Islet precursor cell (in vitro differentiated cells): Measurements from ENCODE around the gene TIAL1.
A peak's percentile ranks its signal among the peaks of the same experiment; 100 is the strongest.
"Not testable (repeated sequence)": the region's sequence is repeated elsewhere in the genome, so short reads cannot be mapped to it uniquely, and the experiment has no call there.

ENCODE experiments used
- DNase-seq: peaks from one replicate; pipeline ENCODE4 v3.0.0-alpha.2; 2018

TIAL1 gene, protein sequence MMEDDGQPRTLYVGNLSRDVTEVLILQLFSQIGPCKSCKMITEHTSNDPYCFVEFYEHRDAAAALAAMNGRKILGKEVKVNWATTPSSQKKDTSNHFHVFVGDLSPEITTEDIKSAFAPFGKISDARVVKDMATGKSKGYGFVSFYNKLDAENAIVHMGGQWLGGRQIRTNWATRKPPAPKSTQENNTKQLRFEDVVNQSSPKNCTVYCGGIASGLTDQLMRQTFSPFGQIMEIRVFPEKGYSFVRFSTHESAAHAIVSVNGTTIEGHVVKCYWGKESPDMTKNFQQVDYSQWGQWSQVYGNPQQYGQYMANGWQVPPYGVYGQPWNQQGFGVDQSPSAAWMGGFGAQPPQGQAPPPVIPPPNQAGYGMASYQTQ

DNA sequence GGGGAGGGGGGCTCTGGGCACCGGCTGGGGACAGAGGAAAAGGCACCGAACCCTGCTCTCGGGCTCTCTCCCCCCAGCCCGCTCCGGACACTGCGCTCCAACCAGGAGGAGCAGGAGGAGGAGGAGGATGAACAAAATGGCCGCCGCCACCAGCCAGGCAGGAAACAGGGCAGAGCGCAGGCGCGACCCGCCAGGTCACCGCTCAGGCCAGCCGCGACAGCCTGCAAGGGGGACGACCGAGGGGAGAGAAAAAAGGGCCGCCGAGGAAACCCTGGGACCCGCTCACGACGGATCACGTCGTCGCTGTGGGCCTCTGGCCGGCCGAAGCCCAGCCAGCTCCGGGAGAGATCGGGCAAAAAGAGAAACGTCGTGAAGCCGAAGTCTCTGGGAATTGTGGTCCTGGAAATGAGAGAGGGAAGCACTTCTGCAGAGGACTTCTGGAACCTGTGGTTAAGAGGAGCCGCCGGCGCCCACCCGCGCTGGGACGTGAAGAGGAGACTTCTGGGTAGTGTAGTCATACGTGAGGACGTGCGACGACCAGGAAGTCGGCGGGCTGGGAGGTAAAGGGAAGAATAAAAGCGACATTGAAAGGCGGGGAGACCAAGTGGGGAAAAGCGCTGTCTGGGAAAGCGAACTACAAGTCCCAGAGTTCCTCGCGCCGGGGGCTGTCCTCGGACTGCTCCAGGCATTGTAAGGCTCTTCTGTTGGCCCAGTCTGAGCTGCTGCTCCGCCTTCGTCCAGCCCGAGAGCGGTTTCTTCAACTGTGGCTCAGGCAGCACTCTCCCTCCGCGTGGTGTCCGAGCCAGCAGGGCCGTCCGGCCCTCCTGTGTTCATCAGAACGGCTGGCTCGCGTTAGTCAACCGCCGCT lies at the start of gene TIAL1:
TSS of gene TIAL1 (minus strand) at position 428 of the 868 bp plus-strand sequence. CDS start 499 bp downstream, outside the sequence.
- DNase-seq, result peak; percentile 100

DNA sequence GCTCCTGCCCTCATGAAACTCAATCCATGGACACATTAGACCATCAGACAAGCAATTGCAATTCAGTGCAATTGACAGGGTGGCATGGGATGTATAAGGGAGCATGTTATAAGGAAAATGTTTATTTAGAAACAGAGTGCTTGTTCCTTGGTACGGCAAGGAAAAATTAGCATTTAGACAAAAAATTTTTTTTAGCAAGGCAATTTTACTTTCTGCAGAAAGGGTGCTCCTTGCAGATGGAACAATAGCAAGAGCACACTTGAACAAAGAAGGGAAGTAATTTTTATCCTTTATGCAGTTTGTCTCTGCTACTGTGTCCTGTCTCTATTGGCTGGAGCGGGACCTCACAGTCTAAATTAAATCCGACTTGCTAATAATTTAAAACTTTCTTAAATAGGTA lies 48.2 kb upstream of the TIAL1 start:
- DNase-seq, result no peak

DNA sequence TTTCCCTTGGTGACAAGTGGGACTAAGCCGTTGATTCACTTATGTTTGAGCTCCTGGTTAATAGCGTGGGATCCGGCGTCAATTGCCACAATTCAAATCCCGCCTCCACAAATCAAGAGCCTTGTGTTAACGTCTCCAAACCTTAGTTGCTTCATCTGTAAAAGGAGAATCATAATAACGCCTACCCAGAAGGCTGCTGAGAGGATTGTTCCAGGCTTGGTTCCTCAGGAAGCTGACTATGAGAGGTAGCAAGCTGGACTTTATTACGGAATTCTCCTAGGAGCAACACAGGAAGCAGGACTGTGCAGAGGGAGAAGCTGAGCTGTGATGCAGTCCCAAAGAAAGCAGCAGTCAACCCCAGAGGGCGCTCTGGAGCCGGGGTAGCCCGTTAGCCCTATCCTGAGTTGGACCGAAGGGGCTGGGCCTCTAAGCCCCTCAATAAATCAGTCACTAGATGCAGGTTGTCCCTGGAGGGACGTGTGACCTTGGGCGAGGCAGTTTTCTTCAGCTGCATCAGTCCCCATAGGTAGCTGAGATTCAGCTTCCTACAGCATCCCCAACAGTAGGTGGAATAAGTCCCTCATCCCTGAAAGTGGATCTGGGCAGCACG lies 47.5 kb upstream of the TIAL1 start:
- DNase-seq, result peak; percentile 82

DNA sequence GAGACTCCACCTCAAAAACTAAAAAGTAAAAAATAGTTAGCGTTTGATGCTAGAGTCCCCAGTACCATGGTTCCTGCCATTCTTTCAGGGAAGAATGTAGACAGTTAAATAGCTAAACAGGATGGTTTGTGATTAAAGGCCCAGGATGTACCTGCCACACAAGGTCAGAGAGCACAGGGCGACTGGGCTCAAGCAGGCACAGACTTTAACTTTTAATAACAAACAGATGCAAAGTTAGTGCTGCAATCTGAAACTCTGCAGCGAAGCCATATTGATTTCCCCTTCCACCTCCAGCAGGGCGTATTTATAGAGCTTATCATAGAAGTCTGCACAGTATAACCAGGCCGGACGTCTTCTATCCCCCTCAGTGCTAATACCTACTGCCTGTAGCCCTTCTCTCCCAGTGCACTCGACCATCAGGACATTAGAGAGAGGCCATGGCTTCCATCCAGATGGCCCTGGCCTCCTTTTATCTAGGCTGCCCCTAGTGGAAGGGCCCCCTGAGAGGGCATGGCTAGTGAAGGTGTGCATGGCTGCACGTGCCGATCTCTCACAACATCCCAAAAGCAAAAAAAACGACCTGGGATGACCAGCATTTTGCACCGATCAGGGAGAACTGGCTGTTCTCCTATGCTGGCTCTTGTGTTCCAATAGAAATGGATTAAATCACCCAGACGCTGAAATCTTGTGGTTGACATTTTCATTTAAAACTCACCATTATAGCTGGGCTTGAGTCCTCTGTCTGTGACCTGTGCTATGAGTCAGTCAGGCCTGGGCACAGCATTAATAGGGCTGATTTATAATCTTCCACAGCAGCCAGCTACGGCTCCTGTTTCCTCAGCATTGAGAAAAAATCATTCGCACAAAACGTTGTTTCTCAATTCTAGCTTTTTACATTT lies 46.8 kb upstream of the TIAL1 start:
- DNase-seq, result no peak

DNA sequence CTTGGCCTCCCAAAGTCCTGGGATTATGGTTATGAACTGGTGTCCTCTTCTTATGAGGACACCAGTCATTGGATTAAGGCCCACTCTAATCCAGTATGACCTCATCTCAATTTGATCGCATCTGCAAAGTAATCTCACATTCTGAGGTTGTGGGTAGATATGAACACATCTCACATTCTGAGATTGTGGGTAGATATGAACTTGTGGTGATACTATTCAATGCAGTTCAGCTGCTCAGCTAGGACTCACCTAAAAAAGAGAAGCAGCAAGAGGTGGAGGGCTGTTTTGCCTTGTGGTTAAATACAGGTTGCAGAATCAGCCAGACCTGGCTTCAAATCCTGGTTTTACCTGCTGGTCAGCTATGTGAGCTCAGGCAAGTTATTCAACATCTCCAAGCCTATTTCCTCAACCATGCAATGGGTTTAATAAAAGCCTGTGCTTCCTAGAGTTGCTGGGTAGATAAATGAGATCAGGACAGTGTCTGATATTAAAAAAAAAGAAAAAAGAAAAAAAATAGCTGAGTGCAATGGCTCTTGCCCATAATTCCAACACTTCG lies 45.9 kb upstream of the TIAL1 start:
- no peak for DNase-seq

DNA sequence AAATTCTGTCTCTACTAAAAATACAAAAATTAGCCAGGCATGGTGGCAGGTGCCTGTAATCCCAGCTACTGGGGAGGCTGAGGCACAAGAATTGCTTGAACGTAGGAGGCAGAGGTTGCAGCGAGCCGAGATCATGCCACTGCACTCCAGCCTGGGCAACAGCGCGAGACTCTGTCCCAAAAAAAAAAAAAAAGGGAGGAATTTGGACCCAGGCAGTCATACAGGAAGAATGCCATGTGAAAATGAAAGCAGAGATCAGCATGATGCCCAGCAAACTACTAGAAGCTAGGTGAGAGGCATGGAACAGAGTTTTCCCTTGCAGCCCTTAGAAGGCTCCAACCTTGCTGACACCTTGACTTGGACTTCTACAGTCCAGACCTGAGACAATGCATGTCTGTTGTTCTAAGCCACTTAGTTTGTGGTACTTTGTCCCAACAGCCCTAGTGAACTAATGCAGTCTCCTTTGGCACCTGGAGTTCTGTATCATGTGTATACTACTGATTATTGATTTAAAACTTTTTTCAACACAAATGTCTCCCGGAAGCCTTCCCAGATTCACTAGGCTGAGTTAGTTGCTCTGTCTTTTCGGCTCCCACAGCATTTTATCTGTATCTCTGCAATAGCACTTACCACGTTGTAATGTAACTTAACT lies 44.2 kb upstream of the TIAL1 start:
- no peak for DNase-seq

DNA sequence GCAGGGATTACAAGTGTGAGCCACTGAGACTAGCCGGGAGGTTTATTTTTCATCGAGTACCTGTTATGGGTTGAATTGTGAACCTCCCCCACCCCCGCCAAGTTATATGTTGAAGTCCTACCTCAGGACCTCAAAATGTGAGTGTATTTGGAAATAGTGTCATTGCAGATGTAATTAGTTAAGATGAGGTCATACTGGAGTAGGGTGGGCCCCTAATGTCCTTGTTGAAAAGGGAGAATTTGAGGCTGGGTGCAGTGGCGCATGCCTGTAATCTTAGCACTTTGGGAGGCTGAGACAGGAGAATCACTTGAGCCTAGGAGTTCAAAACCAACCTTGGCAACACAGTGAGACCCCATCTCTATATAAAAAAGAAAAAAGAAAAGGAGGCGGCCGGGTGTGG lies 43.6 kb upstream of the TIAL1 start:
- no peak for DNase-seq

DNA sequence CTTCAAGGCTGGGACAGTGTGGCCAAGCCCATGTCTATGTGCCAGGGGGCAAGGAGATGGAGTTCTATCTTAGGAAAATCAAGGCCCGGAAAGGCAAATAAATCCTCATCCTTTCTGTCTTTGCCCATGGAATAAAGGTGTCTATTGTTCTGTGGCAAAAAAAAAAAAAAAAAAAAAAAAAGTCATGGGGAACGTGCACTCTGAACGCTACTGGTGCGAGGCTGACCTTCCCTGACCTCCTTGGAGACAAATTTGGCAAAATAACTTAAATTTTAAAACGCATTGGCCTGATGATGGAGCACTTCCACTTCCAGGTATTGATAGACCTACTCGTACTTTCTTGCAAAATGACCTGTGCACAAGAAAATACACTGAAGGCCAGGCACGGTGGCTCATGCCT lies 42.2 kb upstream of the TIAL1 start:
- no peak for DNase-seq

DNA sequence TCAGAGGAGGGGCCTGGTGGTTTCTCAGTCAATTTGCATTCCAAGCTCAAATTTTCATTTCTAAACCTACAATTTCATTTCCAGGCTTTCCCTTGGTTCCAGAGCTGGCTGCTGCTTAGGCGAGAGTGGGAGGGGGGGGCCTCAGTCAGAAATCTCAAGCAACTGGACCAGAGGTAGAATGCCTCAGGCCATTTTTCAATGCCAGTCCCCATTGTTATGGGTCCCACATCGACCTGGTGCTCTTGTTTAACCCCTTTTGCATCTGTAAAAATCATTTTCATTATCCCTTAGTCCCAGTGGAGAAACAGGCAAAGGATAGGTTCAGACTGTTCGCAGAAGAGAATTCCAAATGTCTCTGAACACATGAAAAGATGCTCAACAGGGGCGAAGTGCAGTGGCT lies 40.9 kb upstream of the TIAL1 start:
- DNase-seq, result no peak

DNA sequence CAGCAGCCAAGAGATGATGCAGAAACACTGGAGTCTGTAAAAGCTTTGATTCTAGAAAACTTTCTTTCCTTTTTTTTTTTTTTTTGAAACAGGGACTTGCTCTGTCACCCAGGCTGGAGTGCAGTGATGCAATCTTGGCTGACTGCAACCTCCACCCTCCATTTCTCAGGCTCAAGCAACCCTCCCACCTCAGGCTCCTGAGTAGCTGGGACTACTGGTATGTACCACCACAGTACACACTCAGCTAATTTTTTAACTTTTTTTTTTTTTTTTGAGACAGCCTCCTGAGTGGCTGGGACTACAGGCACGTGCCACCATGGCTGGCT lies 37.4 kb upstream of the TIAL1 start:
- DNase-seq, result no peak

DNA sequence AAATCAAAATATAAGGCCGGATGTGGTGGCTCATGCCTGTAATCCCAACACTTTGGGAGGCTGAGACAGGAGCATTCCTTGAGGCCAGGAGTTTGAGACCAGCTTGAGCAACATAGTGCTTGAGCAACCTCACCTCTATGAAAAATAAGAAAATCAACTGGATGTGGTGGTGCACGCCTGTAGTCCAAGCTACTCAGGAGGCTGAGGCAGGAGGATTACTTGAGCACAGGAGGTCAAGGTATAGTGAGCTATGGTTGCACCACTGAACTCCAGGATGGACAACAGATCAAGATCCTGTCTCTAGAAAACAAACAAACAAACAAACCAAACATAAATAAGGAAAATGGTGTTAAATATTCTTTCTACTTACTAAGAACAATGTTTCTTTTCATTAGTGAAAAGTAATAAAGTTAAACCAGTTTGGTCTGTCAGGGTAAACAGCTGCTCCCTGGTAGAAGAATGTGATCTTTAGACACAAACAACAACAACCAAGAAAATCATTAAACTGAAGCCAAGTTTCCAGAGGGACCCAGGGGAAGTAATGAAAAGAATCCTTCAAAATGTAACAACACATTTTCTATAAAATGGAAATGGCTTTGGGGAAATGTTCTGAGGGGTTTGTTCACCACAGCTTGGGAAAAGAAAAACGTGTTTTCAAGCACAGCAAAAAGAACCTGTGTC lies 36.9 kb upstream of the TIAL1 start:
- DNase-seq, result no peak

DNA sequence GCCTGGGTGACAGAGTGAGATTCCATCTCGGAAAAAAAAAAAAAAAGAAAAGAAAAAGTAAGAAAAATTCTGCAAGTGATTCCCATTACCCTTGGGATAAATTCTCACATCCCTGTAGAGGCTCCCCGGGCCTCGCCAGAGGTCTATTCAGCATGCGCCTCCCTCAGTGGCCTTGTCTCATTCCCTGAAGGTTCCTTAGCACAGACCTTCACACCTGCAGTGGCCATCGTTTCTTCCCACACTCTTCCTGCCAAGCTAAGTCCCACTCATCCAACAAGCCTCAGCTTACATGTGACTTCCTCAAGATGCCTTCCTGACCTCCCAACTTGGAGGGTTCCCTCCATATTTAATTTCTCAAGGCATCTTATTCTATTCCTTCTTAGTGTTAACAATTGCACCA lies 33.5 kb upstream of the TIAL1 start:
- DNase-seq, result no peak

DNA sequence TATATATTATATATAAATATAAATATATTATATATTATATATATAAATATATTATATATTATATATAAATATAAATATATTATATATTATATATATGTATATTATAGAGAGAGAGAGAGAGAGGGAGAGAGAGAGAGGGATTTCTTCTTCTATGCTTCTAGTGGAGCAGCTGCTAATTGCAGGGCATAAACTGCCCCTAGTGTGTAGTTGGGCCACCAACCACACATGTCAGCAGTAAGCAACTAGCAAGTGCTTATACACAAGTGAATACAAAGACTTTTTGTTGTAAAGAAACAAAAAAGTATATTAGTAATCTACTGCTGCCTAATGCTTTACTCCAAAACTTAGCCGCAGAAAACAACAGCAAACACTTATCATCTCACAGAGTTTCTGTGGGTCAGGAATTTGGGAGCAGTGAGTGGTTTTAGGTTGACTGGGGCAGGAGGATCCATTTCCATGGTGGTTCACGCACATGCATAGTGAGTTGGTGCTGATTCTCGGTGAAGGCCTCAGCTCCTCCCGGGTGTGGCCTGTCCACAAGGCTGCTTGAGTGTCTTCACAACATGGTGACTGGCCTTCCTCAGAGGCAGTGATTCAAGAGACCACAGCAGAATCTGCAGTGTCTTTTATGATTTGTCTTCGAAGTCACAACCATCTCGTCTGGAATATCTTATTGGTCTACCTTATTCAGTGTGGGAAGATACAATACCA lies 29.0 kb upstream of the TIAL1 start:
- no peak for DNase-seq

DNA sequence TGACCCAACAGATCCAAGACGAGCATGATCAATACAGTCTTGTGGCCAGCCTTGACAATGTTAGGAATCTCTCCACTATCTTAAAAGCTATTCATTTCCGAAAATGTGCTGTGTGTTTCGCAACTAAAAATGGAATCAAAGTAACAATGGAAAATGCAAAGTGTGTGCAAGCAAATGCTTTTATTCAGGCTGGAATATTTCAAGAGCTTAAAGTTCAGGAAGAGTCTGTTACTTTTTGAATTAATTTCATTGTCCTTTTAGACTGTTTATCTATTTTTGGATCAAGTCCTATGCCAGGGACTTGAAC lies 24.3 kb upstream of the TIAL1 start:
- DNase-seq, result no peak

DNA sequence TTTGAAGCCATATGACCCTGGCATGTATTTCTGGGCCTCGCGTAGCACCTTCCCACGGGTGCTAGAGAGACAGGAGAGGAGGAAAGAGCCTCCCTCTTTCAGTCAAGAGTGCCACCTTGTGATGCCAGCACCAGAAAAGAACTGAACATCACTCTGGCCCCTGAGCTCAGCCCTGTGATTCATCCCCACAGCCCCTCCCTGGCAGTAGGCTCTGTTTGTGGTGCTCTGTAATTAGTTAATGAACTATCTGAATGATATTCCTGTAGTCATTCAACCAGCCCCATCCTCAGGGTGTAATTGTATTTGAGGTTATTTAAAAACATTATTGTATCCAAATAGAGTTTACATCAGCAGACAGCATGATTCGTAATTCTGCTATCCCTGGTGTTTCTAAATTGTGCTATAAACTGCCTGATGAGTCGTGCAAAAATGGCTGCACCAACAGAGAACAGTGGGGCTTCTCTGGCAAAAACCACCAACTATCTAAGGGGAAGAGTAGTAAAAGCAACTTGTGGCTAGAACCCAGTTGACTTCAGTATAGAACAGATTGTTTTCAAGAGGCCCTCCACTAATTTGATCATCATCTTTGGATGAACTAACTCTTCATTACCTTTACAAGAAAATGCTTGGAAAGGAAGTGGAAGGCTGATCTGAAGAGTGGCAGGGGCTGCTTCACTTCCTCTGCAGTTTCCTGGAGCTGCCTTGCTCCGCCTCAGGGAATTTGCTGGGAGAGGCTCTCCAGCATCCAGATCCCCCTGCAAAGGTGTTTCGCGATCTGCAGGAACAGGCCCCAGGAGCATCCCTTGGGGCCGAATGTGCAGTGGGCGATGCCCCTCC lies 23.7 kb upstream of the TIAL1 start:
- DNase-seq, result peak; percentile 89

DNA sequence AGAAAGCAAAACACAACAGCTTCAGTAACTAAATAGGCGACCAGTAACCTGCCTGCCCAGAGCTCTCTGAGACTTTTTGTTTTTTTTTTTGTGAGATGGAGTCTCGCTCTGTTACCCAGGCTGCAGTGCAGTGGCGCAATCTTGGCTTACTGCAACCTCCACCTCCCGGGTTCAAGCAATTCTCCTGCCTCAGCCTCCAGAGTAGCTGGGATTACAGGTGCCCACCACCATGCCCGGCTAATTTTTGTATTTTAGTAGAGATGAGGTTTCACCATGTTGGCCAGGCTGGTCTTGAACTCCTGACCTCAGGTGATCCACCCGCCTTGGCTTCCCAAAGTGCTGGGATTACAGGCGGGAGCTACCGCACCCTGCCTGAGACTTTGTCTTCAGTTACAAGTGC lies 23.0 kb upstream of the TIAL1 start:
- not testable (repeated sequence) for DNase-seq

DNA sequence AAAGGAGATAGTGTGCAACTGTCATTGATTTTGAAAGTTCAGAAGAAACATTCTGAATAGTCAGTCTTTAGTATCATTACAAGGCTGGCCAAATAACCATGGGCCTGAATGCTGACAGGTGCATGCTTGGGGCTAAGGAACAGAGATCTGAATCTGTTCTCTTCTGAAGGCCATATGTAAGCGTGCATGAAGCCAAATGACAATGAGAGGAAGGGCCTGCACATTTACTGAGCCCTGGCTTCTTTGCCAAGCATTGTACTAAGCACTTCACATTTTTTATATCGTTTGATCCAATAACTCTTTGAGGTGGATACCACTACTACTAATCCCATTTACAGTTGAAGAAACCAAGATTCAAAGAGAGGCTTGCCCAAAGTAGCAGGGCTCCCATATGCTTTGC lies 22.5 kb upstream of the TIAL1 start:
- DNase-seq, result no peak

DNA sequence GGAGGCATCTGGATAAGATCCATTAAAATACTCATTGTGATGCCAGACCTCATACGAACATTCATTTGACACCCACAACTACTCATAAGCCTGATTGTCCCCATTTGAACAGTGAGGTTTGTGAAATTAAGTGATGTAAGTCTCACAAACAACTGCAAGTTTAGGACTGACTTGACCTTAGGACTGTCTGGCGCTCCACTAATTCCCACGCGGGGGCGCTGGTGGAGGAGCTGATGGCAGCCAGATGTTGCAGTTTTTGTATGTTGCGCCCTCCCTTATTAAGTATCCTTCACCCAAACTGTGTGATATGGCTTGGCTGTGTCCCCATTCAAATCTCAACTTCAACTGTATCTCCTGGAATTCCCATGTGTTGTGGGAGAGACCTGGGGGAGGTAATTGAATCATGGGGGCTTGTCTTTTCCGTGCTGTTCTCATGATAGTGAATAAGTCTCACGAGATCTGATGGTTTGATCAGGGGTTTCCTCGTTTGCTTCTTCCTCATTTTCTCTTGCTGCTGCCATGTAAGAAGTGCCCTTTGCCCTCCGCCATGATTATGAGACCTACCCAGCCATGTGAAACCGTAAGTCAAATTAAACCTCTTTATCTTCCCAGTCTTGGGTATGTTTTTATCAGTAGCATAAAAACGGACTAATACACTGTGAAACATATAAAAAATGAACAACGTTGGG lies 20.3 kb upstream of the TIAL1 start:
- DNase-seq, result no peak

DNA sequence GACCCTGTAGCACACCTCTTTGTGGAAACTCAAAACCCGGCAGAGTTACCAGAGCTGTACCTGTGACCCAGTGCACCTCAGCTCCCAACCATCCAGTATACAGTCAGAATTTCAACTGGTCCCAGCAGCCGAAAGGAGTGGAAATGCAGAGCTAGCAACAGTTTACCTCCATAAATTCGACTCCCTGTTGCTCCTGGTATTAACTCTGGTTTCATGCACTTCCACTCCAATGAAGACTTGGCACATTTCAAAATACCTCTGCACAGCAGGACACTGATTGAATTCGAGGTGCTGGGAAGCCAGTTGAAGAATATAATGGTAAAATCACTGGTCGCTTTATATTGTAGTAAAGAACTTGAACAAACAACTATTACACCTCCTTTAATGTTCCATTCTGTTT lies 17.9 kb upstream of the TIAL1 start:
- DNase-seq, result no peak
